A673 (cell line): ENCODE measurements around the gene NDC80.

Experiments used
- EZH2 ChIP-seq: fragments of 200-600 bp; sonication (generic); IDR thresholded peaks from 2 replicates; pipeline ENCODE4 v1.6.1; 2017; ENCODE audit warnings: borderline replicate concordance, low read depth, mild to moderate bottlenecking, mixed read lengths, antibody characterized with exemption, low read length; ENCODE audit not compliant: poor library complexity, severe bottlenecking
- TF ChIP-seq, protein P1 (sequence below): fragments of 300-800, 200-600 bp; sonication (generic); conservative IDR thresholded peaks from 2 replicates; pipeline ENCODE4 v1.5.1; 2017; ENCODE audit warnings: low read depth, mild to moderate bottlenecking, antibody characterized with exemption, low read length, moderate library complexity, mixed read lengths

GRCh38 chr18:2549462-2549861 is 21.9 kb upstream of the NDC80 start:
- TF ChIP-seq, protein P1, sequence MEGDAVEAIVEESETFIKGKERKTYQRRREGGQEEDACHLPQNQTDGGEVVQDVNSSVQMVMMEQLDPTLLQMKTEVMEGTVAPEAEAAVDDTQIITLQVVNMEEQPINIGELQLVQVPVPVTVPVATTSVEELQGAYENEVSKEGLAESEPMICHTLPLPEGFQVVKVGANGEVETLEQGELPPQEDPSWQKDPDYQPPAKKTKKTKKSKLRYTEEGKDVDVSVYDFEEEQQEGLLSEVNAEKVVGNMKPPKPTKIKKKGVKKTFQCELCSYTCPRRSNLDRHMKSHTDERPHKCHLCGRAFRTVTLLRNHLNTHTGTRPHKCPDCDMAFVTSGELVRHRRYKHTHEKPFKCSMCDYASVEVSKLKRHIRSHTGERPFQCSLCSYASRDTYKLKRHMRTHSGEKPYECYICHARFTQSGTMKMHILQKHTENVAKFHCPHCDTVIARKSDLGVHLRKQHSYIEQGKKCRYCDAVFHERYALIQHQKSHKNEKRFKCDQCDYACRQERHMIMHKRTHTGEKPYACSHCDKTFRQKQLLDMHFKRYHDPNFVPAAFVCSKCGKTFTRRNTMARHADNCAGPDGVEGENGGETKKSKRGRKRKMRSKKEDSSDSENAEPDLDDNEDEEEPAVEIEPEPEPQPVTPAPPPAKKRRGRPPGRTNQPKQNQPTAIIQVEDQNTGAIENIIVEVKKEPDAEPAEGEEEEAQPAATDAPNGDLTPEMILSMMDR: no peak
- no peak for TF ChIP-seq EZH2
